ENCODE measurements around the gene RAB24.

RAB24 gene

GRCh38 chr5:177310332-177310731, 6.8 kb upstream of the RAB24 start:
- DNase-seq = no peak

- peak; percentile 82 to 85 for DNase-seq
Observed at GRCh38 chr5:177309351-177310191, 6.1 kb upstream of the RAB24 start.

GRCh38 chr5:177308740-177309139, 5.2 kb upstream of the RAB24 start:
- no peak for DNase-seq

GRCh38 chr5:177307544-177308363, 4.2 kb upstream of the RAB24 start:
- peak in 1 of 2 experiments; percentile 22 for DNase-seq

- peak in 1 of 2 experiments; percentile 22 for DNase-seq
Observed at GRCh38 chr5:177306674-177307543, 3.4 kb upstream of the RAB24 start.

- peak in 1 of 2 experiments; percentile 21 for DNase-seq
Observed at GRCh38 chr5:177306103-177306640, 2.7 kb upstream of the RAB24 start.

- DNase-seq = peak; percentile 48 to 54
Observed at GRCh38 chr5:177304392-177305119, 1.0 kb upstream of the RAB24 start.

GRCh38 chr5:177303925-177304391, 439 bp upstream of the RAB24 start:
- peak in 1 of 2 experiments; percentile 43 for DNase-seq

- peak in 1 of 2 experiments; percentile 49 for DNase-seq
Observed at GRCh38 chr5:177302354-177303110, 987 bp downstream of the RAB24 start.

GRCh38 chr5:177301503-177302165, 1.9 kb downstream of the RAB24 start:
- DNase-seq = no peak

- no peak for DNase-seq
Observed at GRCh38 chr5:177300951-177301350, 2.6 kb downstream of the RAB24 start.

- peak; percentile 38 to 46 for DNase-seq
Observed at GRCh38 chr5:177300236-177300880, 3.2 kb downstream of the RAB24 start.

GRCh38 chr5:177299697-177300096, 3.8 kb downstream of the RAB24 start:
- DNase-seq = no peak

GRCh38 chr5:177297922-177298321, 5.6 kb downstream of the RAB24 start:
- DNase-seq = no peak

GRCh38 chr5:177296581-177296980, 6.9 kb downstream of the RAB24 start:
- DNase-seq = no peak

GRCh38 chr5:177295924-177296323, 7.6 kb downstream of the RAB24 start:
- no peak for DNase-seq

GRCh38 chr5:177294632-177295031, 8.9 kb downstream of the RAB24 start:
- no peak for DNase-seq

GRCh38 chr5:177293819-177294581, 9.5 kb downstream of the RAB24 start:
- no peak for DNase-seq

GRCh38 chr5:177291735-177292134, 11.8 kb downstream of the RAB24 start:
- DNase-seq = no peak
